DMS153 (cell line): ENCODE data around the gene RIPK3.
A peak's percentile ranks its signal among the peaks of the same experiment; 100 is the strongest.

Source experiments
- DNase-seq: peaks from one replicate; lab custom pipeline; 2025; lab: John Stamatoyannopoulos, UW

Gene RIPK3

GRCh38 chr14:24321212-24321975 lies 18.4 kb downstream of the RIPK3 start:
- no peak for DNase-seq

GRCh38 chr14:24317141-24317928 lies 22.5 kb downstream of the RIPK3 start:
- DNase-seq = no peak

GRCh38 chr14:24316597-24316950 lies 23.2 kb downstream of the RIPK3 start:
- no peak for DNase-seq

- DNase-seq = no peak
Observed at GRCh38 chr14:24315807-24316596, 23.8 kb downstream of the RIPK3 start.

- no peak for DNase-seq
Observed at GRCh38 chr14:24315243-24315806, 24.5 kb downstream of the RIPK3 start.

- DNase-seq = no peak
Observed at GRCh38 chr14:24314377-24315193, 25.2 kb downstream of the RIPK3 start.

- no peak for DNase-seq
Observed at GRCh38 chr14:24313913-24314312, 25.9 kb downstream of the RIPK3 start.

- no peak for DNase-seq
Observed at GRCh38 chr14:24312736-24313507, 26.9 kb downstream of the RIPK3 start.

GRCh38 chr14:24311837-24312615 lies 27.8 kb downstream of the RIPK3 start:
- no peak for DNase-seq

GRCh38 chr14:24310646-24311604 lies 28.9 kb downstream of the RIPK3 start, which contains the start of gene LTB4R:
Gene LTB4R, plus strand, starts transcription at chr14:24311502. Its CDS starts 4,150 bp downstream, at chr14:24315652.
- DNase-seq = peak; percentile 56

GRCh38 chr14:24310265-24310645 lies 29.5 kb downstream of the RIPK3 start:
- DNase-seq = no peak

- DNase-seq = no peak
Observed at GRCh38 chr14:24309538-24310264, 30.1 kb downstream of the RIPK3 start, which contains the start of gene LTB4R2. Gene LTB4R2, plus strand, starts transcription at chr14:24310140. Its CDS starts 525 bp downstream, at chr14:24310665.

GRCh38 chr14:24308342-24309124 lies 31.3 kb downstream of the RIPK3 start:
- DNase-seq = no peak

- DNase-seq = no peak
Observed at GRCh38 chr14:24307575-24308341, 32.0 kb downstream of the RIPK3 start, which contains the start of gene CIDEB. Gene CIDEB, minus strand, starts transcription at chr14:24307977. Its CDS starts 119 bp downstream, at chr14:24307858.

GRCh38 chr14:24307156-24307574 lies 32.6 kb downstream of the RIPK3 start:
- no peak for DNase-seq

GRCh38 chr14:24304019-24304387 lies 35.8 kb downstream of the RIPK3 start:
- no peak for DNase-seq
